K562 (cell line): Measurements from ENCODE around the gene TMEM81. TPM values are rescaled to one million over a fixed set of nuclear protein-coding genes. Genes with fewer than 3 reads are reported as not detected.
A peak's percentile ranks its signal among the peaks of the same experiment; 100 is the strongest.

ENCODE experiments used
- ATAC-seq: fragments of 200-7000 bp; cut with Tn5 transposase; 3 replicates; pipeline ENCODE4 v1.9.1; 2020; ENCODE audit warnings: moderate library complexity
- BruUV-seq: library from RNA; stranded (reverse); fragments of 400-500 nt; replicated peaks from 2 replicates; lab custom pipeline; 2021; lab: Mats Ljungman, UMichigan
- CTCF ChIA-PET: fragments of 300-600 bp; formaldehyde crosslinking; extraction: SDS; loops from one replicate; lab custom pipeline; 2021; ENCODE audit warnings: low intra/inter-chr PET ratio; lab: Yijun Ruan, JAX
- POLR2A ChIA-PET: fragments of 300-600, 350-650 bp; sonication (Branson Sonifier 250); formaldehyde crosslinking; extraction: SDS; loops from one replicate; lab custom pipeline; 2021; ENCODE audit warnings: antibody characterized with exemption, inconsistent platforms; lab: Yijun Ruan, JAX
- DNase-seq, 4 experiments: peaks; one replicate each; pipeline versions ENCODE4 v3.0.0 to v3.0.0-alpha.2; 2011 to 2018; ENCODE audit warnings: low spot score in 3 of 4, mixed read lengths in 3 of 4; ENCODE audit errors: extremely low read depth in 1 of 4
- FAIRE-seq: peaks from 2 replicates; lab custom pipeline; 2011; peaks lifted over from hg19 to GRCh38; lab: Jason Lieb, UNC
- H2AFZ ChIP-seq: 2 replicates; pipeline ENCODE4 v1.6.0; 2011; ENCODE audit warnings: low read depth, low read length, control low read depth, inconsistent platforms
- H3K27ac ChIP-seq: fragments of 200-600 bp; 3 replicates; pipeline ENCODE4 v1.8.0; 2011; ENCODE audit warnings: low read depth, mild to moderate bottlenecking, control low read depth, inconsistent platforms, low read length, moderate library complexity, mixed read lengths; ENCODE audit errors: extremely low read depth
- H3K27me3 ChIP-seq, 2 experiments: fragments of 300-600 bp in 1 of 2; 2 replicates in 1 of 2; 3 replicates in 1 of 2; pipeline versions ENCODE4 v1.6.0 to v1.8.0; 2011; ENCODE audit warnings: inconsistent platforms in 2 of 2, low read length in 2 of 2, mild to moderate bottlenecking in 1 of 2, mixed read lengths in 1 of 2, moderate library complexity in 1 of 2; ENCODE audit not compliant: control insufficient read depth in 2 of 2, insufficient read depth in 2 of 2
- H3K36me3 ChIP-seq: fragments of 300-600 bp; 3 replicates; pipeline ENCODE4 v1.8.0; 2011; ENCODE audit warnings: mild to moderate bottlenecking, low read length, inconsistent platforms; ENCODE audit not compliant: control insufficient read depth, insufficient read depth
- H3K4me1 ChIP-seq, 2 experiments: fragments of 200-600 bp in 1 of 2; replicated peaks in 1 of 2; 2 replicates in 1 of 2; 3 replicates in 1 of 2; pipeline versions ENCODE4 v1.5.1 to v1.8.0; 2011; ENCODE audit warnings: inconsistent platforms in 2 of 2, low read length in 2 of 2, mild to moderate bottlenecking in 1 of 2, mixed read lengths in 1 of 2, moderate library complexity in 1 of 2; ENCODE audit not compliant: control insufficient read depth in 2 of 2, insufficient read depth in 2 of 2
- H3K4me2 ChIP-seq: 2 replicates; pipeline ENCODE4 v1.6.1; 2011; ENCODE audit warnings: low read length, control low read depth, inconsistent platforms, mixed read lengths; ENCODE audit not compliant: insufficient read depth
- H3K4me3 ChIP-seq: fragments of 200-600 bp; sonication (generic), shearing (Covaris generic); 2 replicates; pipeline ENCODE4 v1.5.1; 2016; ENCODE audit warnings: control low read depth, inconsistent platforms
- H3K79me2 ChIP-seq: fragments of 200-600 bp; 3 replicates; pipeline ENCODE4 v1.8.0; 2011; ENCODE audit warnings: low read length, inconsistent platforms; ENCODE audit not compliant: control insufficient read depth, insufficient read depth
- H3K9ac ChIP-seq, 2 experiments: 2 replicates each; pipeline versions ENCODE4 v1.6.0 to v1.6.1; 2011; ENCODE audit warnings: low read depth in 2 of 2, low read length in 2 of 2, control low read depth in 1 of 2, inconsistent platforms in 1 of 2, mild to moderate bottlenecking in 1 of 2, mixed read lengths in 1 of 2; ENCODE audit not compliant: insufficient read depth in 1 of 2
- H3K9me1 ChIP-seq: one replicate; pipeline ENCODE4 v1.6.0; 2011; ENCODE audit warnings: inconsistent platforms, mild to moderate bottlenecking, low read length, moderate library complexity; ENCODE audit not compliant: control insufficient read depth, insufficient read depth
- H3K9me3 ChIP-seq: replicated peaks from 2 replicates; pipeline ENCODE4 v1.5.1; 2011; ENCODE audit warnings: low read depth, low read length, inconsistent platforms; ENCODE audit not compliant: control insufficient read depth, insufficient read depth
- H4K20me1 ChIP-seq: replicated peaks from 2 replicates; pipeline ENCODE4 v1.6.1; 2011; ENCODE audit warnings: low read length, inconsistent platforms, mixed read lengths; ENCODE audit not compliant: control insufficient read depth, insufficient read depth
- DMBX1 ChIP-seq: fragments of 250-450 bp; sonication (Bioruptor Pico); IDR thresholded peaks from 2 replicates; pipeline ENCODE4 v1.8.0; 2022; ENCODE audit warnings: inconsistent platforms, mild to moderate bottlenecking, moderate library complexity, borderline replicate concordance
- FOXK2 ChIP-seq, 2 experiments: fragments of 450-650 bp; IDR thresholded peaks in 1 of 2; conservative IDR thresholded peaks in 1 of 2; 2 replicates each; pipeline ENCODE4 v1.6.1; 2016; ENCODE audit warnings: low read depth in 2 of 2, mild to moderate bottlenecking in 1 of 2
- HEY1 ChIP-seq: fragments of 250-450 bp; sonication (Bioruptor Pico); IDR thresholded peaks from 2 replicates; pipeline ENCODE4 v1.5.0; 2020; ENCODE audit warnings: mild to moderate bottlenecking, moderate library complexity, borderline replicate concordance
- LARP7 ChIP-seq: fragments of 450-650 bp; IDR thresholded peaks from 2 replicates; pipeline ENCODE4 v1.6.1; 2016
- NCOR1 ChIP-seq: fragments of 450-650 bp; IDR thresholded peaks from 2 replicates; pipeline ENCODE4 v1.6.1; 2016; ENCODE audit warnings: mild to moderate bottlenecking, moderate library complexity
- PCBP1 ChIP-seq: fragments of 200-400 bp; formaldehyde crosslinking; IDR thresholded peaks from 2 replicates; pipeline ENCODE4 v1.6.1; 2018; ENCODE audit warnings: mild to moderate bottlenecking, low read depth, low read length; ENCODE audit not compliant: poor library complexity, severe bottlenecking
- PRPF4 ChIP-seq: fragments of 200-400 bp; formaldehyde crosslinking; IDR thresholded peaks from one replicate; pipeline ENCODE4 v1.6.1; 2017; ENCODE audit warnings: low read length, low read depth, mild to moderate bottlenecking; ENCODE audit not compliant: insufficient read depth, poor library complexity, severe bottlenecking
- YY1 ChIP-seq, 3 experiments: IDR thresholded peaks; 2 replicates each; pipeline ENCODE4 v1.6.1; 2011; ENCODE audit warnings: low read length in 2 of 3, mild to moderate bottlenecking in 2 of 3, moderate library complexity in 2 of 3, borderline replicate concordance in 1 of 3, control low read depth in 1 of 3, low read depth in 1 of 3; ENCODE audit not compliant: insufficient read depth in 3 of 3, insufficient replicate concordance in 2 of 3, control insufficient read depth in 1 of 3, insufficient read length in 1 of 3; ENCODE audit errors: extremely low read depth in 1 of 3
- ZBTB12 ChIP-seq: fragments of 250-450 bp; sonication (Bioruptor Pico); IDR thresholded peaks from 2 replicates; pipeline ENCODE4 v1.4.0; 2020
- ZNF354B ChIP-seq: fragments of 250-450 bp; sonication (Bioruptor Pico); IDR thresholded peaks from 2 replicates; pipeline ENCODE4 v1.4.0; 2020
- ZNF395 ChIP-seq: fragments of 200-800 bp; sonication (Bioruptor generic); IDR thresholded peaks from 2 replicates; pipeline ENCODE4 v1.6.1; 2017; ENCODE audit warnings: missing genetic modification characterization, missing compliant biosample characterization
- ZNF778 ChIP-seq: fragments of 450-650 bp; formaldehyde crosslinking; IDR thresholded peaks from 2 replicates; pipeline ENCODE4 v1.4.0; 2020; ENCODE audit warnings: mild to moderate bottlenecking, moderate library complexity
- ZNF785 ChIP-seq: fragments of 250-450 bp; sonication (Bioruptor Pico); IDR thresholded peaks from 2 replicates; pipeline ENCODE4 v1.4.0; 2020; ENCODE audit warnings: mild to moderate bottlenecking
- WGBS: fragments of 100-300 bp; shearing (Covaris generic); methylation state at CpG from one replicate; pipeline ENCODE4 v1.1.6; 2016; ENCODE audit warnings: low coverage, mixed read lengths; ENCODE audit not compliant: insufficient coverage; ENCODE audit errors: missing lambda C conversion rate; 5-methylcytosine and 5-hydroxymethylcytosine counted together
- in situ Hi-C: fragments of 300-500 bp; cut with MboI; formaldehyde crosslinking; loops from 4 replicates; pipeline ENCODE4 v1.15.0; 2018; ENCODE audit warnings: inconsistent platforms, mixed read lengths
- intact Hi-C: fragments of 100-400 bp; cut with micrococcal nuclease; formaldehyde crosslinking; loops from 2 replicates; pipeline ENCODE4 v1.14.2; 2022
- polyA plus RNA-seq, 8 experiments: library from polyadenylated mRNA; depleted of rRNA in 4 of 8; stranded (reverse) in 5 of 8; unstranded in 3 of 8; fragments of >200 nt; fragmentation: Nextera tagmentation in 2 of 8; fragmentation: Illumina TruSeq in 1 of 8; extraction: Ambion mirVana in 2 of 8; extraction: Trizol in 1 of 8; gene quantifications; 2 replicates each; pipeline versions ENCODE4 v1.2.1 to v1.2.3, GENCODE V29; 2011 to 2014; ENCODE audit warnings: inconsistent platforms in 1 of 8, missing spikeins in 1 of 8
- total RNA-seq, 7 experiments: library from RNA; depleted of rRNA in 6 of 7; stranded (reverse); fragments of >200 nt in 6 of 7; fragmentation: Illumina TruSeq in 2 of 7; extraction: Trizol in 2 of 7; gene quantifications; 2 replicates each; pipeline versions ENCODE4 v1.2.1 to v1.2.3, GENCODE V29; 2011 to 2021; ENCODE audit warnings: low replicate concordance in 1 of 7

The TMEM81 gene
- total and polyA plus RNA-seq, 9 of the 15 experiments (the other 6 are each of a cell fraction or from before 2014, with no cell fraction given): 3.2 to 6.1 (median 4.4) TPM

DNA sequence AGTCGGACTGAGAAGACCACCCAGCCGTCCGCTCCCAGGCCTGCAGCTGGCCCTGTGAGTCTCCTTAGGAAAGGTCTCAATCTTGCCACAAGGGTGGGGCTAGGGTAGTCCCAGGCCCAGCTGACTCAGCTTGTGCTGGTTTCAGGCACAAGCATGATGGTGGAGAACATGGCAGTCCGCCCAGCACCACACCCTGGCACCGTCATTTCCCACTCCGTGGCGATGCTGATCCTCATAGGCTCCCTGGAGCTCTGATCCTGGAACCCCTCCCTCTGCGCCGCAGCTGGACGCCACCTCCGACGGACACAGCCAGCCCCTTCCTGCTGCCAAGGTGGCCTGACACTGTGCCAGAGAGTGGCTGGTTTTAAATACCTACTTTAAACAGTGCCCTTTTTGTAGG lies 10.7 kb downstream of the TMEM81 start:
- ChIA-PET CTCF (interaction anchor here (0.9 kb wide), 1 partner anchor 10 kb away, joined by 5 read pairs; no protein-coding TSS in a partner anchor), POLR2A (interaction anchor here (0.7 to 3.9 kb wide), 2 partner anchors 12 to 236 kb away, joined by 3 to 24 read pairs; partner anchors contain the start of gene TMEM81)
- WGBS: 16% methylated on average over 12 of the region's 12 CpGs
- no peak overlapping the region for H3K27ac ChIP-seq
- DNase-seq (no peak), ATAC-seq (peak; percentile 10; the same call in 1 of the 3 replicates), FAIRE-seq (no peak)
- no peak overlapping the region for H3K4me2 ChIP-seq
- H4K20me1 ChIP-seq: peaks cover 20% of the 10 kb centered on the region; the same call in 1 of the 2 replicates
- BruUV-seq: no TSS peak
- H3K4me1 ChIP-seq: peaks cover 7 to 12% of the 10 kb centered on the region in 2 experiments; a peak in 1 of 5 replicates
- H3K9me3 ChIP-seq: no peaks in the 10 kb centered on the region
- no peak overlapping the region for H2AFZ ChIP-seq
- in situ Hi-C loops (no loop called here), intact Hi-C loops (no loop called here)
- H3K27me3 ChIP-seq: peaks cover 42 to 65% of the 10 kb centered on the region in 2 experiments
- no peak overlapping the region for H3K9ac ChIP-seq
- H3K9me1 ChIP-seq: no peaks in the 10 kb centered on the region
- no peaks in the 10 kb centered on the region for H3K36me3 ChIP-seq
- no peak for TF ChIP-seq DMBX1
- TF ChIP-seq NCOR1: no peak
- TF ChIP-seq ZNF778: no peak
- H3K79me2 ChIP-seq: no peaks in the 10 kb centered on the region
- no peak overlapping the region for H3K4me3 ChIP-seq

DNA sequence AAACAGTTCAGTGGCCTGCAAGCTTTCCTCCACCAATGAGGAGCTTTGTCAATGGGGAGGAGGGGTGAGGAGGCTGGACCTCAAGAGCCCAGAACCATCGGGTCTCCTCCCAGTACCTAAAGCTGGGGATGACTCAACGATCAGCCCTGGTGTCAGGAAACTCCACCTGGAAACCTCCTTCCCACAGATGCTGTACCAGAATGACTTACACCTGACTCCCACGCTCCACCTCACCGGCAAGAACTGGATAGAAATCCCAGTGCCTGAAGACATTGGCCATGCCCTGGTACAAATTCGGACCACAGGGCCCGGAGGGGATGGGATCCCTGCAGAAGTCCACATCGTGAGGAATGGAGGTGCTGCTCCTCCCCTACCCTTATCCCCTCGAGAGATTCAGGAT lies 11.4 kb downstream of the TMEM81 start:
- Histone ChIP-seq H3K9ac (no peak overlapping the region), H3K79me2 (no peaks in the 10 kb centered on the region), H2AFZ (no peak overlapping the region), H3K4me3 (no peak overlapping the region), H3K9me1 (no peaks in the 10 kb centered on the region), H3K36me3 (no peaks in the 10 kb centered on the region), H3K9me3 (no peaks in the 10 kb centered on the region), H3K4me2 (no peak overlapping the region), H3K27ac (no peak overlapping the region), H3K4me1 (peaks cover 7 to 12% of the 10 kb centered on the region in 2 experiments; a peak in 1 of 5 replicates), H3K27me3 (peaks cover 46 to 72% of the 10 kb centered on the region in 2 experiments), H4K20me1 (peaks cover 20% of the 10 kb centered on the region; the same call in 1 of the 2 replicates)
- in situ Hi-C loops: no loop called here
- no peak for ATAC-seq
- DNase-seq: peak in 2 of 4 experiments; percentile 17 to 33
- no peak for FAIRE-seq
- intact Hi-C loops: no loop called here
- ChIA-PET CTCF (no interaction called here), POLR2A (interaction anchor here (0.6 to 1.7 kb wide), 5 partner anchors 9 to 1531 kb away, joined by 3 to 7 read pairs (median 3); partner anchors contain the start of gene TMEM81)
- BruUV-seq: no TSS peak
- 5% methylated on average over 8 of the region's 8 CpGs for WGBS
- TF ChIP-seq LARP7 (no peak), HEY1 (no peak), YY1 (IDR thresholded peaks at IDR 0.05; ENCODE audit: borderline replicate concordance in 1 of 3, control insufficient read depth in 1 of 3, extremely low read depth in 1 of 3, insufficient read depth in 3 of 3, insufficient read length in 1 of 3, insufficient replicate concordance in 2 of 3, low read depth in 1 of 3, low read length in 2 of 3) (no peak), ZNF395 (CRISPR knock-in tag) (no peak), FOXK2 (conservative IDR thresholded peaks at IDR 0.05 in 1 of 2, IDR thresholded peaks at IDR 0.05 in 1 of 2; ENCODE audit: low read depth in 2 of 2) (no peak), PRPF4 (no peak), ZNF354B (CRISPR knock-in tag) (no peak), ZBTB12 (CRISPR knock-in tag) (no peak), ZNF785 (CRISPR knock-in tag) (no peak), PCBP1 (no peak)
